H1 (cell line): ENCODE data around the gene LARGE2. TPM values are rescaled to one million over a fixed set of nuclear protein-coding genes. Genes with fewer than 3 reads are reported as not detected.

Source experiments
- CTCF ChIA-PET: fragments of 300-600 bp; sonication (Branson Sonifier 250); formaldehyde crosslinking; loops from one replicate; lab custom pipeline; 2021; ENCODE audit not compliant: partially characterized antibody; lab: Charles Lee
- POLR2A ChIA-PET: fragments of 300-600 bp; sonication (Branson Sonifier 250); formaldehyde crosslinking; loops from one replicate; lab custom pipeline; 2021; ENCODE audit warnings: inconsistent platforms; ENCODE audit not compliant: partially characterized antibody; lab: Charles Lee
- DNase-seq, 2 experiments: peaks; one replicate each; pipeline versions ENCODE4 v3.0.0 to v3.0.0-alpha.2; 2010 to 2022; ENCODE audit warnings: low spot score in 2 of 2, low read depth in 1 of 2, mixed read lengths in 1 of 2
- FAIRE-seq: peaks from 2 replicates; lab custom pipeline; 2011; peaks lifted over from hg19 to GRCh38; lab: Jason Lieb, UNC
- H2AFZ ChIP-seq: 2 replicates; pipeline ENCODE4 v1.8.1; 2012; ENCODE audit warnings: low read length, inconsistent platforms
- H2AK5ac ChIP-seq: 2 replicates; pipeline ENCODE4 v1.6.1; 2013; ENCODE audit warnings: low read depth, low read length
- H2BK120ac ChIP-seq: replicated peaks from 2 replicates; pipeline ENCODE3; 2013; ENCODE audit warnings: low read depth, low read length, inconsistent platforms
- H2BK12ac ChIP-seq: 2 replicates; pipeline ENCODE4 v1.6.1; 2013; ENCODE audit warnings: low read depth, low read length
- H2BK15ac ChIP-seq: 2 replicates; pipeline ENCODE4 v1.6.1; 2013; ENCODE audit warnings: low read length
- H2BK20ac ChIP-seq: 2 replicates; pipeline ENCODE4 v1.6.1; 2013; ENCODE audit warnings: low read length
- H2BK5ac ChIP-seq: 2 replicates; pipeline ENCODE4 v1.6.1; 2013; ENCODE audit warnings: low read depth, low read length
- H3K14ac ChIP-seq: 2 replicates; pipeline ENCODE4 v1.6.1; 2013; ENCODE audit warnings: inconsistent platforms; ENCODE audit not compliant: insufficient read length
- H3K18ac ChIP-seq: 2 replicates; pipeline ENCODE4 v1.6.1; 2013; ENCODE audit warnings: low read length; ENCODE audit errors: extremely low read depth
- H3K23ac ChIP-seq: 2 replicates; pipeline ENCODE4 v1.6.1; 2013; ENCODE audit warnings: inconsistent platforms; ENCODE audit not compliant: insufficient read length
- H3K23me2 ChIP-seq: 2 replicates; pipeline ENCODE4 v1.6.1; 2013; ENCODE audit warnings: low read depth, low read length
- H3K27ac ChIP-seq: 2 replicates; pipeline ENCODE4 v1.6.1; 2011; ENCODE audit warnings: low read depth, low read length, inconsistent platforms
- H3K27me3 ChIP-seq, 4 experiments: replicated peaks in 1 of 4; 1 replicate in 1 of 4; 2 replicates in 3 of 4; pipeline versions ENCODE4 v1.6.1 to v1.8.1; 2011 to 2013; ENCODE audit warnings: low read length in 3 of 4, mild to moderate bottlenecking in 3 of 4, inconsistent platforms in 2 of 4, mixed read lengths in 2 of 4, moderate library complexity in 1 of 4; ENCODE audit not compliant: control insufficient read depth in 3 of 4, insufficient read depth in 3 of 4; ENCODE audit errors: extremely low read depth in 1 of 4
- H3K36me3 ChIP-seq, 4 experiments: 2 replicates each; pipeline versions ENCODE4 v1.6.1 to v1.8.1; 2011 to 2013; ENCODE audit warnings: mild to moderate bottlenecking in 4 of 4, low read length in 3 of 4, moderate library complexity in 2 of 4, control low read depth in 1 of 4, inconsistent platforms in 1 of 4; ENCODE audit not compliant: insufficient read depth in 4 of 4, control insufficient read depth in 2 of 4
- H3K4ac ChIP-seq: replicated peaks from 2 replicates; pipeline ENCODE3; 2013; ENCODE audit warnings: low read length, low read depth, mixed read lengths, inconsistent platforms; ENCODE audit not compliant: insufficient read length
- H3K4me1 ChIP-seq, 4 experiments: replicated peaks in 1 of 4; 1 replicate in 1 of 4; 2 replicates in 3 of 4; pipeline versions ENCODE4 v1.6.1 to v1.8.1; 2011 to 2013; ENCODE audit warnings: low read length in 3 of 4, inconsistent platforms in 2 of 4, mixed read lengths in 1 of 4; ENCODE audit not compliant: insufficient read depth in 4 of 4, control insufficient read depth in 3 of 4
- H3K4me2 ChIP-seq, 2 experiments: 2 replicates each; pipeline versions ENCODE4 v1.6.1 to v1.8.1; 2011 to 2013; ENCODE audit warnings: low read depth in 2 of 2, low read length in 2 of 2, control low read depth in 1 of 2, inconsistent platforms in 1 of 2, mild to moderate bottlenecking in 1 of 2; ENCODE audit not compliant: insufficient read depth in 1 of 2
- H3K4me3 ChIP-seq, 4 experiments: fragments of 200-600, 300-600 bp in 1 of 4; sonication (generic), shearing (Covaris generic), sonication (Bioruptor Twin) in 1 of 4; 2 replicates each; pipeline versions ENCODE4 v1.5.1 to v1.8.1; 2011 to 2016; ENCODE audit warnings: low read length in 4 of 4, low read depth in 3 of 4, control low read depth in 2 of 4, inconsistent platforms in 2 of 4, mild to moderate bottlenecking in 2 of 4, mixed read lengths in 1 of 4, moderate library complexity in 1 of 4; ENCODE audit not compliant: insufficient read depth in 2 of 4; ENCODE audit errors: extremely low read depth in 1 of 4
- H3K56ac ChIP-seq: replicated peaks from 2 replicates; pipeline ENCODE3; 2013; ENCODE audit warnings: low read depth, mild to moderate bottlenecking, mixed read lengths, low read length, inconsistent platforms; ENCODE audit not compliant: insufficient read length
- H3K79me1 ChIP-seq: 2 replicates; pipeline ENCODE4 v1.6.1; 2013; ENCODE audit warnings: low read depth, low read length, control low read depth
- H3K79me2 ChIP-seq, 2 experiments: 2 replicates each; pipeline versions ENCODE4 v1.6.1 to v1.8.1; 2012 to 2013; ENCODE audit warnings: low read length in 2 of 2, mild to moderate bottlenecking in 2 of 2, inconsistent platforms in 1 of 2; ENCODE audit not compliant: insufficient read depth in 2 of 2, control insufficient read depth in 1 of 2
- H3K9ac ChIP-seq, 4 experiments: replicated peaks in 1 of 4; 1 replicate in 1 of 4; 2 replicates in 3 of 4; pipeline versions ENCODE4 v1.6.1 to v1.8.1; 2011 to 2013; ENCODE audit warnings: low read depth in 3 of 4, low read length in 3 of 4, control low read depth in 2 of 4, mild to moderate bottlenecking in 2 of 4, moderate library complexity in 2 of 4, inconsistent platforms in 1 of 4; ENCODE audit errors: extremely low read depth in 1 of 4
- H3K9me3 ChIP-seq, 2 experiments: 2 replicates each; pipeline versions ENCODE4 v1.6.1 to v1.8.1; 2012 to 2013; ENCODE audit warnings: mild to moderate bottlenecking in 2 of 2, moderate library complexity in 2 of 2, control low read depth in 1 of 2, inconsistent platforms in 1 of 2, low read depth in 1 of 2, low read length in 1 of 2, mixed read lengths in 1 of 2; ENCODE audit not compliant: insufficient read depth in 2 of 2
- H4K20me1 ChIP-seq, 2 experiments: replicated peaks in 1 of 2; 2 replicates each; pipeline versions ENCODE3 to v1.8.1; 2011 to 2013; ENCODE audit warnings: inconsistent platforms in 2 of 2, low read length in 2 of 2, mild to moderate bottlenecking in 1 of 2; ENCODE audit not compliant: insufficient read depth in 2 of 2, control insufficient read depth in 1 of 2
- H4K5ac ChIP-seq: 2 replicates; pipeline ENCODE4 v1.6.1; 2013; ENCODE audit warnings: low read length, low read depth, mixed read lengths, inconsistent platforms; ENCODE audit not compliant: insufficient read length
- H4K8ac ChIP-seq: 2 replicates; pipeline ENCODE4 v1.8.0; 2013; ENCODE audit warnings: mild to moderate bottlenecking, moderate library complexity, low read length, inconsistent platforms; ENCODE audit not compliant: insufficient read depth; ENCODE audit errors: extremely low read depth
- H4K91ac ChIP-seq: replicated peaks from 2 replicates; pipeline ENCODE3; 2013; ENCODE audit warnings: low read length, mixed read lengths, inconsistent platforms; ENCODE audit not compliant: insufficient read length
- CBX8 ChIP-seq: fragments of 300-800, 300-1000 bp; sonication (generic); IDR thresholded peaks from 2 replicates; pipeline ENCODE4 v1.7.1; 2016; ENCODE audit warnings: low read depth, low read length, borderline replicate concordance
- CHD2 ChIP-seq: IDR thresholded peaks from 2 replicates; pipeline ENCODE4 v1.6.1; 2012; ENCODE audit warnings: low read length, improper control_type of control experiment
- GABPA ChIP-seq: IDR thresholded peaks from 2 replicates; pipeline ENCODE4 v1.6.1; 2011; ENCODE audit warnings: mild to moderate bottlenecking, low read length, moderate library complexity, borderline replicate concordance; ENCODE audit not compliant: insufficient read depth
- JUN ChIP-seq: IDR thresholded peaks from 2 replicates; pipeline ENCODE4 v1.6.1; 2011; ENCODE audit warnings: low read depth, mild to moderate bottlenecking, improper control_type of control experiment, low read length
- KDM1A ChIP-seq: fragments of 200-600, 300-600 bp; sonication (generic); IDR thresholded peaks from 2 replicates; pipeline ENCODE4 v1.7.1; 2016; ENCODE audit warnings: mild to moderate bottlenecking, low read length, borderline replicate concordance
- MAFK ChIP-seq: IDR thresholded peaks from 2 replicates; pipeline ENCODE4 v1.6.1; 2012; ENCODE audit warnings: low read depth, mild to moderate bottlenecking, improper control_type of control experiment, low read length
- MAX ChIP-seq: IDR thresholded peaks from 2 replicates; pipeline ENCODE4 v1.6.1; 2012; ENCODE audit warnings: inconsistent platforms
- RAD21 ChIP-seq, 2 experiments: IDR thresholded peaks in 1 of 2; conservative IDR thresholded peaks in 1 of 2; 2 replicates each; pipeline ENCODE4 v1.6.1; 2011; ENCODE audit warnings: low read depth in 2 of 2, low read length in 2 of 2, improper control_type of control experiment in 1 of 2, inconsistent platforms in 1 of 2, mild to moderate bottlenecking in 1 of 2, moderate library complexity in 1 of 2
- WGBS, 2 experiments: shearing (Covaris generic) in 1 of 2; methylation state at CpG; one replicate each; pipeline versions ENCODE4 v1.1.6 to v1.1.7; 2013 to 2015; ENCODE audit warnings: low lambda C conversion rate in 2 of 2, mixed read lengths in 2 of 2, inconsistent platforms in 1 of 2, low coverage in 1 of 2, missing lambda C conversion rate in 1 of 2; ENCODE audit not compliant: insufficient replicate concordance in 2 of 2, insufficient coverage in 1 of 2, insufficient read length in 1 of 2; ENCODE audit errors: extremely low coverage in 1 of 2, missing lambda C conversion rate in 1 of 2; 5-methylcytosine and 5-hydroxymethylcytosine counted together
- polyA plus RNA-seq, 7 experiments: library from polyadenylated mRNA; depleted of rRNA in 3 of 7; stranded (reverse) in 5 of 7; unstranded in 2 of 7; fragments of >200 nt in 5 of 7; fragments of 200-250 nt in 2 of 7; gene quantifications; 1 replicate in 5 of 7; 2 replicates in 1 of 7; 4 replicates in 1 of 7; pipeline versions ENCODE4 v1.2.1 to v1.2.3, GENCODE V29; 2011 to 2013; ENCODE audit warnings: missing spikeins in 2 of 7, mixed read lengths in 2 of 7
- total RNA-seq: library from RNA; stranded (reverse); fragmentation: NEBNext Ultra II Directional; extraction: Animal tissue kit (Norgen Biotek cat#: 25700); gene quantifications from 2 replicates; pipeline ENCODE4 v1.2.1, GENCODE V29; 2021

The LARGE2 gene
- total and polyA plus RNA-seq, 2 of the 8 experiments (the other 6 are each of a cell fraction or from before 2014, with no cell fraction given) = 111 to 137 TPM

- H3K9ac ChIP-seq = no peak overlapping the region
- FAIRE-seq (no peak), DNase-seq (no peak)
- no peak overlapping the region for H4K91ac ChIP-seq
- no peak overlapping the region for H2BK20ac ChIP-seq
- H3K79me1 ChIP-seq = peaks cover 15% of the 10 kb centered on the region
- no peak overlapping the region for H4K5ac ChIP-seq
- H3K4me1 ChIP-seq = peaks cover 12 to 22% (median 17%) of the 10 kb centered on the region in 4 experiments
- no peak overlapping the region for H3K14ac ChIP-seq
- no peaks in the 10 kb centered on the region for H3K9me3 ChIP-seq
- no peak overlapping the region for H3K18ac ChIP-seq
- ChIA-PET CTCF (interaction anchor here (0.8 to 4.0 kb wide), 7 partner anchors 11 to 96 kb away, joined by 3 to 26 read pairs (median 4); no protein-coding TSS in a partner anchor), POLR2A (interaction anchor here (0.7 to 9.8 kb wide), 8 partner anchors 10 to 52 kb away, joined by 3 to 115 read pairs (median 5); no protein-coding TSS in a partner anchor)
- no peak overlapping the region for H3K56ac ChIP-seq
- H2AK5ac ChIP-seq = no peak overlapping the region; the same call in 1 of the 2 replicates
- no peak overlapping the region for H3K23ac ChIP-seq
- H2AFZ ChIP-seq = no peak overlapping the region
- no peak for TF ChIP-seq CHD2
- TF ChIP-seq RAD21 (IDR thresholded peaks at IDR 0.05 in 1 of 2, conservative IDR thresholded peaks at IDR 0.05 in 1 of 2; ENCODE audit: low read depth in 2 of 2, low read length in 2 of 2) = no peak
- TF ChIP-seq CBX8 = no peak
- no peak for TF ChIP-seq JUN
- no peak for TF ChIP-seq MAFK
- no peak for TF ChIP-seq GABPA
- no peak for TF ChIP-seq MAX
- TF ChIP-seq KDM1A = 0 out of 2 replicates have a peak, but pooled peaks have one; percentile 27
- no peak overlapping the region for H2BK15ac ChIP-seq
- H4K8ac ChIP-seq = peak overlapping the region; percentile 29; the same call in 1 of the 2 replicates
- H3K36me3 ChIP-seq = peaks cover 2 to 35% (median 20%) of the 10 kb centered on the region in 4 experiments; a peak in 7 of 8 replicates
- no peak overlapping the region for H2BK5ac ChIP-seq
- H3K27me3 ChIP-seq = peaks cover 0 to 9% (median 0%) of the 10 kb centered on the region in 4 experiments; a peak in 3 of 7 replicates
- H3K4ac ChIP-seq = no peak overlapping the region
- no peak overlapping the region for H3K4me3 ChIP-seq
- no peak overlapping the region; a peak in 1 of 4 replicates for H3K4me2 ChIP-seq
- WGBS, 2 experiments = 92% methylated on average over 6 of the region's 6 CpGs; no CpG with 5 or more reads in 1 of the 2 experiments
- no peak overlapping the region for H3K27ac ChIP-seq
- no peak overlapping the region for H2BK12ac ChIP-seq
- H2BK120ac ChIP-seq = no peak overlapping the region
- H3K23me2 ChIP-seq = peaks cover 12% of the 10 kb centered on the region; the same call in 1 of the 2 replicates
- peaks cover 0 to 11% of the 10 kb centered on the region in 2 experiments; a peak in 1 of 4 replicates for H3K79me2 ChIP-seq
- peaks cover 10 to 19% of the 10 kb centered on the region in 2 experiments for H4K20me1 ChIP-seq
Observed at GRCh38 chr11:45924927-45925326, 2.5 kb downstream of the LARGE2 start.
